Gastroesophageal sphincter (tissue), 3 donors: Measurements from ENCODE around the gene RNF32.
"Not testable (repeated sequence)": the region's sequence is repeated elsewhere in the genome, so short reads cannot be mapped to it uniquely, and the experiment has no call there.

Source experiments
- CTCF ChIP-seq, 4 experiments: fragments of 200-600 bp in 2 of 4; fragments of 450-650 bp in 2 of 4; sonication (generic) in 1 of 4; IDR thresholded peaks; one replicate each; pipeline ENCODE4 v1.5.1; 2017 to 2019; ENCODE audit warnings: antibody characterized with exemption in 4 of 4, mild to moderate bottlenecking in 2 of 4, moderate library complexity in 2 of 4
- EP300 ChIP-seq: sonication (generic); formaldehyde crosslinking; IDR thresholded peaks from one replicate; pipeline ENCODE4 v1.6.1; 2017; ENCODE audit warnings: antibody characterized with exemption, mild to moderate bottlenecking
- POLR2A ChIP-seq, 2 donors: fragments of 450-650 bp; IDR thresholded peaks; one replicate each; pipeline ENCODE4 v1.6.1; 2017; ENCODE audit warnings: antibody characterized with exemption in 2 of 2, mild to moderate bottlenecking in 2 of 2, moderate library complexity in 1 of 2
- POLR2AphosphoS5 ChIP-seq: sonication (generic); formaldehyde crosslinking; IDR thresholded peaks from one replicate; pipeline ENCODE4 v1.6.1; 2017; ENCODE audit warnings: antibody characterized with exemption

- TF ChIP-seq CTCF (IDR thresholded peaks at IDR 0.05); POLR2A (IDR thresholded peaks at IDR 0.05); POLR2AphosphoS5; EP300: not testable (repeated sequence)
These were observed 20.9 kb upstream of the RNF32 start for GRCh38 chr7:156619488-156620290.
